ENCODE results near the gene TTYH3.

- no peak for TF ChIP-seq ZBTB49 (tag by site-specific recombination; IDR thresholded peaks at IDR 0.05; ENCODE audit: low read depth)
- no peak for TF ChIP-seq ZNF692 (tag by site-specific recombination; IDR thresholded peaks at IDR 0.05)
- no peak for TF ChIP-seq ZNF423 (tag by site-specific recombination; IDR thresholded peaks at IDR 0.05)
- TF ChIP-seq CTCF (tag by site-specific recombination; IDR thresholded peaks at IDR 0.05): no peak
- no peak for TF ChIP-seq PATZ1 (tag by site-specific recombination; IDR thresholded peaks at IDR 0.05)
- TF ChIP-seq ZNF362 (tag by site-specific recombination; IDR thresholded peaks at IDR 0.05): no peak
- TF ChIP-seq SP2 (tag by site-specific recombination; IDR thresholded peaks at IDR 0.05): no peak
- TF ChIP-seq MYNN (tag by site-specific recombination; IDR thresholded peaks at IDR 0.05; ENCODE audit: borderline replicate concordance): no peak
- no peak for TF ChIP-seq ZNF747 (tag by site-specific recombination; IDR thresholded peaks at IDR 0.05)
- TF ChIP-seq ZNF16 (tag by site-specific recombination; IDR thresholded peaks at IDR 0.05; ENCODE audit: low read depth): no peak
These were observed 2.9 kb upstream of the TTYH3 start for GRCh38 chr7:2628891-2629290.

Measured in HEK293 (cell line).